Stomach (tissue), 9 donors: ENCODE measurements around the gene KCTD16. TPM values are rescaled to one million over a fixed set of nuclear protein-coding genes. Genes with fewer than 3 reads are reported as not detected.

Experiments used
- DNase-seq, 2 donors: peaks; one replicate each; pipeline versions ENCODE4 v3.0.0 to v3.0.0-alpha.2; 2013 to 2019
- H3K27ac ChIP-seq, 5 donors: fragments of 200-600 bp in 4 of 5; sonication (generic) in 4 of 5; one replicate each; pipeline ENCODE4 v1.5.1; 2013 to 2019; ENCODE audit warnings: mild to moderate bottlenecking in 1 of 5, moderate library complexity in 1 of 5
- H3K27me3 ChIP-seq, 3 donors: fragments of 200-600 bp; sonication (generic); one replicate each; pipeline ENCODE4 v1.5.1; 2017 to 2019; ENCODE audit warnings: mixed run types in 1 of 3
- H3K36me3 ChIP-seq, 4 donors: fragments of 200-600 bp; sonication (generic); 1 replicate in 3 of 4; 2 replicates in 1 of 4; pipeline ENCODE4 v1.5.1; 2016 to 2019
- H3K4me1 ChIP-seq, 4 donors: fragments of 200-600 bp; sonication (generic); one replicate each; pipeline ENCODE4 v1.5.1; 2016 to 2019
- H3K4me3 ChIP-seq, 4 donors: fragments of 200-600 bp; sonication (generic) in 3 of 4; one replicate each; pipeline ENCODE4 v1.5.1; 2016 to 2019; ENCODE audit warnings: mild to moderate bottlenecking in 1 of 4
- H3K9me3 ChIP-seq, 4 donors: fragments of 200-600 bp; sonication (generic); one replicate each; pipeline ENCODE4 v1.5.1; 2016 to 2019
- EP300 ChIP-seq: sonication (generic); formaldehyde crosslinking; IDR thresholded peaks from one replicate; pipeline ENCODE4 v1.6.1; 2017; ENCODE audit warnings: antibody characterized with exemption
- POLR2A ChIP-seq, 4 donors: fragments of 450-650 bp; IDR thresholded peaks; one replicate each; pipeline ENCODE4 v1.6.1; 2016; ENCODE audit warnings: antibody characterized with exemption in 4 of 4, control low read depth in 2 of 4, mild to moderate bottlenecking in 1 of 4, moderate library complexity in 1 of 4
- POLR2AphosphoS5 ChIP-seq, 3 donors: sonication (generic); formaldehyde crosslinking; IDR thresholded peaks; one replicate each; pipeline ENCODE4 v1.6.1; 2016; ENCODE audit warnings: antibody characterized with exemption in 3 of 3
- WGBS, 5 donors: extraction: QIAGEN DNeasy Blood & Tissue Kit in 3 of 5; methylation state at CpG; one replicate each; pipeline versions ENCODE4 v1.1.5 to v1.1.7; 2013 to 2018; 5-methylcytosine and 5-hydroxymethylcytosine counted together
- intact Hi-C: fragments of 100-400 bp; cut with DNase I; formaldehyde crosslinking; loops from one replicate; pipeline ENCODE4 v1.15.1; 2023; ENCODE audit warnings: low total_unique reads
- polyA plus RNA-seq, 3 donors: library from polyadenylated mRNA; stranded (reverse); fragments of 200-250 nt; gene quantifications; one replicate each; pipeline ENCODE4 v1.2.3, GENCODE V29; 2013
- total RNA-seq, 5 donors: library from RNA; depleted of rRNA; stranded (reverse); fragments of >200 nt; gene quantifications; one replicate each; pipeline versions ENCODE4 v1.1.0 to v1.2.3, GENCODE V29; 2014 to 2016
- TF ChIP-seq, protein P1 (sequence below), 7 experiments: fragments of 450-650 bp in 4 of 7; fragments of 200-600 bp in 3 of 7; sonication (generic) in 3 of 7; IDR thresholded peaks; one replicate each; pipeline ENCODE4 v1.5.1; 2016 to 2019; ENCODE audit warnings: antibody characterized with exemption in 7 of 7, control low read depth in 2 of 7, mild to moderate bottlenecking in 1 of 7
- donor health status: healthy with polysubstance abuse.
- donor health status: Bipolar disorder and iron deficiency.
- donor health status: healthy.

The KCTD16 gene
- total and polyA plus RNA-seq, 8 donors = under 0.01 to 1.8 (median under 0.01) TPM; not detected in 4

DNA sequence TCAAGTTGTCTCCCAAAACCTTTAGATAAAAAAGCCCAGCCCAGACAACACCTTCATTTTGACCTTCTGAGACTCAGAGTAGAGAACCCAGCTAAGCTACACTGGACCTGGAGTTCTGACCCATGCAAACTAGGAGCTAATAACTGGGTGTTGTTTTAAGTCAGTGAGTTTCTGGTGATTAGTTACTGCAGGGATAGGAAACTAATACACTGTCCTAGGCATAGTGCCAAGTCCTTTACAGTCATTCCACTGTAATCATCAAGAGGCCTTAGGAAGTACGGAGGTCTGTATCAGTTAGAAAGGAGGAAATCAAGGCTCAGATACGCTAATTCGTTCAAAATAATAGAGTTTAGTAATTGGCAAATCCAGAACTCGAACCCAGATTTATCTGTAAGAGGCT lies 197.9 kb downstream of the KCTD16 start:
- peak in 1 of 2 donors; percentile 51 for DNase-seq
- no peaks in the 10 kb centered on the region for H3K36me3 ChIP-seq
- H3K27me3 ChIP-seq = no peaks in the 10 kb centered on the region
- no peak overlapping the region for H3K27ac ChIP-seq
- H3K4me1 ChIP-seq = peaks cover 4 to 25% (median 14%) of the 10 kb centered on the region in 4 donors
- no peak overlapping the region for H3K4me3 ChIP-seq
- H3K9me3 ChIP-seq = no peaks in the 10 kb centered on the region
- intact Hi-C loops = no loop called here
- no peak for TF ChIP-seq POLR2AphosphoS5 (IDR thresholded peaks at IDR 0.05)
- TF ChIP-seq POLR2A (IDR thresholded peaks at IDR 0.05) = no peak
- TF ChIP-seq, protein P1, sequence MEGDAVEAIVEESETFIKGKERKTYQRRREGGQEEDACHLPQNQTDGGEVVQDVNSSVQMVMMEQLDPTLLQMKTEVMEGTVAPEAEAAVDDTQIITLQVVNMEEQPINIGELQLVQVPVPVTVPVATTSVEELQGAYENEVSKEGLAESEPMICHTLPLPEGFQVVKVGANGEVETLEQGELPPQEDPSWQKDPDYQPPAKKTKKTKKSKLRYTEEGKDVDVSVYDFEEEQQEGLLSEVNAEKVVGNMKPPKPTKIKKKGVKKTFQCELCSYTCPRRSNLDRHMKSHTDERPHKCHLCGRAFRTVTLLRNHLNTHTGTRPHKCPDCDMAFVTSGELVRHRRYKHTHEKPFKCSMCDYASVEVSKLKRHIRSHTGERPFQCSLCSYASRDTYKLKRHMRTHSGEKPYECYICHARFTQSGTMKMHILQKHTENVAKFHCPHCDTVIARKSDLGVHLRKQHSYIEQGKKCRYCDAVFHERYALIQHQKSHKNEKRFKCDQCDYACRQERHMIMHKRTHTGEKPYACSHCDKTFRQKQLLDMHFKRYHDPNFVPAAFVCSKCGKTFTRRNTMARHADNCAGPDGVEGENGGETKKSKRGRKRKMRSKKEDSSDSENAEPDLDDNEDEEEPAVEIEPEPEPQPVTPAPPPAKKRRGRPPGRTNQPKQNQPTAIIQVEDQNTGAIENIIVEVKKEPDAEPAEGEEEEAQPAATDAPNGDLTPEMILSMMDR (IDR thresholded peaks at IDR 0.05) = no peak
- no peak for TF ChIP-seq EP300
- WGBS, 5 donors = 29 to 44% (median 32%) methylated on average over 4 of the region's 4 CpGs

- intact Hi-C loops = no loop called here
- no peak for TF ChIP-seq POLR2A (IDR thresholded peaks at IDR 0.05)
- TF ChIP-seq, protein P1 (IDR thresholded peaks at IDR 0.05) = no peak
- no peak for TF ChIP-seq EP300
- TF ChIP-seq POLR2AphosphoS5 (IDR thresholded peaks at IDR 0.05) = no peak
- WGBS, 5 donors = 32 to 58% (median 42%) methylated on average over 4 of the region's 4 CpGs
- DNase-seq = peak; percentile 26 to 32
- Histone ChIP-seq H3K27ac (no peak overlapping the region), H3K27me3 (no peaks in the 10 kb centered on the region), H3K4me1 (peaks cover 4 to 25% (median 14%) of the 10 kb centered on the region in 4 donors), H3K9me3 (no peaks in the 10 kb centered on the region), H3K4me3 (no peak overlapping the region), H3K36me3 (no peaks in the 10 kb centered on the region)
Observed at GRCh38 chr5:144369006-144369405, 198.3 kb downstream of the KCTD16 start.

GRCh38 chr5:144370273-144370672 lies 199.6 kb downstream of the KCTD16 start:
- WGBS, 5 donors = 27 to 48% (median 42%) methylated on average over 3 of the region's 3 CpGs
- TF ChIP-seq EP300 = no peak
- TF ChIP-seq POLR2AphosphoS5 (IDR thresholded peaks at IDR 0.05) = peak in 2 of 3 donors; percentile 51 to 56
- TF ChIP-seq, protein P1 (IDR thresholded peaks at IDR 0.05) = no peak
- peaks cover 4 to 25% (median 14%) of the 10 kb centered on the region in 4 donors for H3K4me1 ChIP-seq
- H3K4me3 ChIP-seq = no peak overlapping the region
- no peaks in the 10 kb centered on the region for H3K27me3 ChIP-seq
- DNase-seq = peak; percentile 37 to 39
- peak overlapping the region in 1 of 5 donors; percentile 19 for H3K27ac ChIP-seq
- intact Hi-C loops = no loop called here
- H3K9me3 ChIP-seq = no peaks in the 10 kb centered on the region
- no peaks in the 10 kb centered on the region for H3K36me3 ChIP-seq

DNA sequence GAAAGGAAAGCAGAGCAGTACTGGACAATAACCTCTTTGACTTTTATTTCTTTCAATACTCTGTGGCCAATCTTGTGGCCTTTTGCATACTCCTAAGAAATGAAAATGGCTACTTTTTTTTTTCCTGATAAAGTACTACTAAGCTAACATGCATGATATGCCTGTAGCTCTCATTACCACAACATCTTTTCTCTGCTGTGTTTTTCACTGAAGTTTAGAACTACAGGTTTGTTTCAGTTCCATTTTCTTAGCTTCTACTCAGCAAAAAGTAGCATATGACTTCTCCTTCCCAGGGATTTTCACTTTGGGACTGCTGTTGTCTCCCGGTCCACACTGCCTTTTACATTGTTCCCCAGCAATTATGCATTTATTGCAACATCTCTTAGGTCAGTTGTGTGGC lies 204.0 kb downstream of the KCTD16 start:
- Histone ChIP-seq H3K4me1 (peaks cover 0 to 10% (median 7%) of the 10 kb centered on the region in 4 donors), H3K27ac (no peak overlapping the region), H3K9me3 (no peaks in the 10 kb centered on the region), H3K4me3 (no peak overlapping the region), H3K36me3 (no peaks in the 10 kb centered on the region), H3K27me3 (no peaks in the 10 kb centered on the region)
- intact Hi-C loops = no loop called here
- DNase-seq = no peak
- TF ChIP-seq POLR2A (IDR thresholded peaks at IDR 0.05) (no peak), POLR2AphosphoS5 (IDR thresholded peaks at IDR 0.05) (no peak), EP300 (no peak)
- TF ChIP-seq, protein P1 (IDR thresholded peaks at IDR 0.05) = no peak
- WGBS, 5 donors = 86 to 96% (median 91%) methylated on average over 1 of the region's 1 CpG
